SK-N-SH (cell line): ENCODE results near the gene TNRC6C. TPM values are rescaled to one million over a fixed set of nuclear protein-coding genes. Genes with fewer than 3 reads are reported as not detected.

Source experiments
- CHD2 ChIP-seq: fragments of 150-350 bp; IDR thresholded peaks from 2 replicates; pipeline ENCODE4 v1.6.1; 2018; ENCODE audit warnings: low read length; ENCODE audit not compliant: partially characterized antibody
- EP300 ChIP-seq, 2 experiments: IDR thresholded peaks; 2 replicates each; pipeline versions ENCODE4 v1.4.0 to v1.6.1; 2012; ENCODE audit warnings: borderline replicate concordance in 1 of 2, low read depth in 1 of 2, low read length in 1 of 2
- FOXM1 ChIP-seq: IDR thresholded peaks from 2 replicates; pipeline ENCODE4 v1.4.0; 2012; ENCODE audit warnings: low read depth, mild to moderate bottlenecking
- JUND ChIP-seq: IDR thresholded peaks from 2 replicates; pipeline ENCODE4 v1.4.0; 2012
- MAX ChIP-seq: IDR thresholded peaks from 2 replicates; pipeline ENCODE4 v1.4.0; 2012; ENCODE audit warnings: low read depth
- MXI1 ChIP-seq: IDR thresholded peaks from 2 replicates; pipeline ENCODE4 v1.6.1; 2012; ENCODE audit warnings: mild to moderate bottlenecking, low read depth, low read length, improper control_type of control experiment
- NFIC ChIP-seq: IDR thresholded peaks from 2 replicates; pipeline ENCODE4 v1.4.0; 2012; ENCODE audit warnings: borderline replicate concordance
- NRF1 ChIP-seq: IDR thresholded peaks from 2 replicates; pipeline ENCODE4 v1.6.1; 2012; ENCODE audit warnings: low read depth, mild to moderate bottlenecking, low read length
- PBX3 ChIP-seq: IDR thresholded peaks from 2 replicates; pipeline ENCODE4; 2012
- RCOR1 ChIP-seq: fragments of 150-350 bp; IDR thresholded peaks from 2 replicates; pipeline ENCODE4 v1.6.1; 2017; ENCODE audit warnings: antibody characterized with exemption, low read length
- RFX5 ChIP-seq: IDR thresholded peaks from 2 replicates; pipeline ENCODE4 v1.6.1; 2012; ENCODE audit warnings: mild to moderate bottlenecking, improper control_type of control experiment, low read length
- TAF1 ChIP-seq: IDR thresholded peaks from 2 replicates; pipeline ENCODE4 v1.6.1; 2012; ENCODE audit warnings: low read depth, mild to moderate bottlenecking, low read length, moderate library complexity, borderline replicate concordance
- USF1 ChIP-seq: IDR thresholded peaks from 2 replicates; pipeline ENCODE4 v1.4.0; 2012; ENCODE audit warnings: low read depth, borderline replicate concordance
- USF2 ChIP-seq: fragments of 150-350 bp; IDR thresholded peaks from 2 replicates; pipeline ENCODE4 v1.6.1; 2017; ENCODE audit warnings: antibody characterized with exemption, low read length, low read depth, borderline replicate concordance
- YY1 ChIP-seq: IDR thresholded peaks from 2 replicates; pipeline ENCODE4 v1.4.0; 2012; ENCODE audit warnings: low read depth, mild to moderate bottlenecking
- ZBTB33 ChIP-seq: IDR thresholded peaks from 2 replicates; pipeline ENCODE4 v1.4.0; 2012; ENCODE audit warnings: low read depth, borderline replicate concordance
- polyA plus RNA-seq, 3 experiments: library from polyadenylated mRNA; depleted of rRNA; stranded (reverse); fragments of >200 nt; gene quantifications; 2 replicates each; pipeline ENCODE4 v1.2.3, GENCODE V29; 2012

Gene TNRC6C
- polyA plus RNA-seq, 1 of the 3 experiments (the other 2 are of a cell fraction), result 2.2 TPM

- TF ChIP-seq USF1 (no peak), CHD2 (peak; percentile 27), FOXM1 (no peak), MXI1 (peak; percentile 9; the same call in 1 of the 2 replicates), TAF1 (no peak), NFIC (peak; percentile 38; the same call in 1 of the 2 replicates), USF2 (no peak), EP300 (IDR thresholded peaks at IDR 0.05; ENCODE audit: borderline replicate concordance in 1 of 2, low read depth in 1 of 2, low read length in 1 of 2) (no peak), YY1 (no peak), MAX (no peak), NRF1 (no peak), RFX5 (no peak), ZBTB33 (no peak), JUND (no peak), RCOR1 (no peak), PBX3 (no peak)
These were observed 158.8 kb downstream of the TNRC6C start (continued) for GRCh38 chr17:78117027-78117981.
